Neural cell (in vitro differentiated cells): Measurements from ENCODE around the gene ARHGEF5. TPM values are rescaled to one million over a fixed set of nuclear protein-coding genes. Genes with fewer than 3 reads are reported as not detected.
"Not testable (repeated sequence)": the region's sequence is repeated elsewhere in the genome, so short reads cannot be mapped to it uniquely, and the experiment has no call there.

Source experiments
- H2AFZ ChIP-seq: fragments of 200-600, 300-800 bp; sonication (generic), shearing (Covaris generic); 2 replicates; pipeline ENCODE4 v1.6.0; 2014; ENCODE audit warnings: low read depth, mild to moderate bottlenecking, antibody characterized with exemption, low read length, moderate library complexity
- H3F3A ChIP-seq: fragments of 200-600 bp; shearing (Covaris generic); 2 replicates; pipeline ENCODE4 v1.6.1; 2016; ENCODE audit warnings: mild to moderate bottlenecking, moderate library complexity, mixed read lengths, antibody characterized with exemption, low read length; ENCODE audit not compliant: insufficient read depth, poor library complexity, severe bottlenecking
- H3K27ac ChIP-seq: fragments of 200-600, 300-800 bp; sonication (generic), shearing (Covaris generic); 2 replicates; pipeline ENCODE4 v1.5.1; 2014; ENCODE audit warnings: mild to moderate bottlenecking, low read length, moderate library complexity
- H3K27me3 ChIP-seq: fragments of 300-800, 200-600 bp; sonication (generic), shearing (Covaris generic); 2 replicates; pipeline ENCODE4 v1.6.0; 2014; ENCODE audit warnings: mild to moderate bottlenecking, low read depth, low read length, moderate library complexity; ENCODE audit not compliant: insufficient read depth
- H3K36me3 ChIP-seq: fragments of 300-800, 200-600 bp; sonication (generic), shearing (Covaris generic); 2 replicates; pipeline ENCODE4 v1.5.1; 2014; ENCODE audit warnings: mild to moderate bottlenecking, antibody characterized with exemption, low read length, moderate library complexity; ENCODE audit not compliant: insufficient read depth
- H3K4me2 ChIP-seq: fragments of 300-800, 200-600 bp; sonication (generic), shearing (Covaris generic); 2 replicates; pipeline ENCODE4 v1.6.0; 2014; ENCODE audit warnings: mild to moderate bottlenecking, low read length
- H3K4me3 ChIP-seq: fragments of 300-800, 200-600 bp; sonication (generic), shearing (Covaris generic); 2 replicates; pipeline ENCODE4 v1.5.1; 2014; ENCODE audit warnings: mild to moderate bottlenecking, low read length, moderate library complexity
- H3K79me2 ChIP-seq: fragments of 200-600 bp; shearing (Covaris generic); replicated peaks from 2 replicates; pipeline ENCODE4 v1.6.0; 2014; ENCODE audit warnings: mild to moderate bottlenecking, low read length, moderate library complexity; ENCODE audit not compliant: insufficient read depth
- H3K9ac ChIP-seq: fragments of 300-800, 200-600 bp; sonication (generic), shearing (Covaris generic); 2 replicates; pipeline ENCODE4 v1.6.1; 2016; ENCODE audit warnings: mild to moderate bottlenecking, low read length, mixed read lengths
- H3K9me2 ChIP-seq: fragments of 200-600 bp; shearing (Covaris generic); 2 replicates; pipeline ENCODE4 v1.6.1; 2016; ENCODE audit warnings: mild to moderate bottlenecking, low read length, mixed read lengths; ENCODE audit not compliant: insufficient read depth
- H3K9me3 ChIP-seq: fragments of 200-600, 300-800 bp; sonication (generic), shearing (Covaris generic); 2 replicates; pipeline ENCODE4 v1.6.1; 2016; ENCODE audit warnings: mild to moderate bottlenecking, mixed run types, low read length, moderate library complexity, mixed read lengths
- H4K20me1 ChIP-seq: fragments of 200-600 bp; shearing (Covaris generic); 2 replicates; pipeline ENCODE4 v1.6.1; 2016; ENCODE audit warnings: mild to moderate bottlenecking, mixed run types; ENCODE audit not compliant: insufficient read depth
- EP300 ChIP-seq: fragments of 450-650 bp; conservative IDR thresholded peaks from 2 replicates; pipeline ENCODE4 v1.6.1; 2014; ENCODE audit warnings: antibody characterized with exemption, mild to moderate bottlenecking, moderate library complexity; ENCODE audit not compliant: poor library complexity, severe bottlenecking
- EZH2 ChIP-seq: fragments of 200-600, 300-800 bp; shearing (Covaris generic), sonication (generic); IDR thresholded peaks from 2 replicates; pipeline ENCODE4 v1.6.1; 2014; ENCODE audit warnings: antibody characterized with exemption, low read length, borderline replicate concordance, mild to moderate bottlenecking; ENCODE audit not compliant: insufficient read depth, poor library complexity, severe bottlenecking
- MXI1 ChIP-seq: fragments of 450-650 bp; conservative IDR thresholded peaks from 2 replicates; pipeline ENCODE4 v1.6.1; 2014; ENCODE audit warnings: antibody characterized with exemption, mild to moderate bottlenecking; ENCODE audit not compliant: poor library complexity, severe bottlenecking
- POLR2AphosphoS5 ChIP-seq: IDR thresholded peaks from 2 replicates; pipeline ENCODE4 v1.6.1; 2012
- RAD21 ChIP-seq: fragments of 450-650 bp; conservative IDR thresholded peaks from 2 replicates; pipeline ENCODE4 v1.6.1; 2014; ENCODE audit warnings: antibody characterized with exemption, mild to moderate bottlenecking, moderate library complexity
- SMC3 ChIP-seq: fragments of 450-650 bp; conservative IDR thresholded peaks from 2 replicates; pipeline ENCODE4 v1.6.1; 2014; ENCODE audit warnings: antibody characterized with exemption, mild to moderate bottlenecking, moderate library complexity; ENCODE audit not compliant: poor library complexity
- TAF1 ChIP-seq: IDR thresholded peaks from 2 replicates; pipeline ENCODE4 v1.6.1; 2012; ENCODE audit warnings: low read depth
- polyA plus RNA-seq: library from polyadenylated mRNA; depleted of rRNA; stranded (reverse); fragments of >200 nt; gene quantifications from 2 replicates; pipeline ENCODE4 v1.2.3, GENCODE V29; 2014
- TF ChIP-seq, protein P1 (sequence below): IDR thresholded peaks from 2 replicates; pipeline ENCODE4 v1.6.1; 2012; ENCODE audit warnings: borderline replicate concordance
- TF ChIP-seq, protein P2 (sequence below): fragments of 450-650 bp; IDR thresholded peaks from 2 replicates; pipeline ENCODE4 v1.5.1; 2014; ENCODE audit warnings: antibody characterized with exemption, mild to moderate bottlenecking, moderate library complexity; ENCODE audit not compliant: poor library complexity, severe bottlenecking

ARHGEF5 gene
- polyA plus RNA-seq, 1 donor from 2014 or later = not detected

DNA sequence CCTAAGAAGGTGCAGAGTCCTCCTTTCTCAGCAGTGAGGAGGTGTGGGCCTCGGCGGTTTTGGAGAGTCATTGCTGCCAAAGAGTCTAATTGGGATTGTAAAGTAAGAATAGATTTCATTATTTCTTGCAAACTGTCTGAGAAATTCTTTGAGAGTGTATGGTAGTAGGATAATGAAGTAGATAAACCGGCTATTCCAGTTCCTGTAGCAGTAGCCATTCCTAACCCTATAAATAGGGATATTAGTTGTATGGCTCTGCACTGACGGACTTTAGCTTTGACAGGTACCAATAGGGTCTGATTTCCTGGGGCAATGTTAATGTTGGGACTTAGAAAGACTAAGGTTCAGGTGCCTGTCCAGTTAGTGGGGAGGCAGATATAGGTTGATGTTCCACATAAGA lies 63.7 kb downstream of the ARHGEF5 start:
- H3K9ac ChIP-seq, H3K79me2 ChIP-seq, H3K36me3 ChIP-seq, H4K20me1 ChIP-seq, H3F3A ChIP-seq, H3K9me3 ChIP-seq, H3K9me2 ChIP-seq, H3K27me3 ChIP-seq, H3K4me3 ChIP-seq, H3K4me2 ChIP-seq, H2AFZ ChIP-seq, H3K27ac ChIP-seq: not testable (repeated sequence)

DNA sequence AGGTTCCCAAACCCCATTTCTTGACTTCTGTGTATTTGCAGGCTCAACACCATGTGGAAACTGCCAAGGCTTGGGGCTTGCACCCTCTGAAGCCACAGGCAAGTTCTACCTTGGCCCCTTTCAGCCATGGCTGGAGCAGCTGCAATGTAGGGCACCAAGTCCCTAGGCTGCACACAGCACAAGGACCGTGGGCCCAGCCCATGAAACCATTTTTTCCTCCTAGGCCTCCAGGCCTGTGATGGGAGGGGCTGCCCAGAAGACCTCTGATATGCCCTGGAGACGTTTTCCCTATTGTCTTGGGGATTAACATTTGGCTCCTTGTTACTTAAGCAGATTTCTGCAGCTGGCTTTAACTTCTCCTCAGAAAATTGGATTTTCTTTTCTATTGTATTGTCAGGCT lies 72.3 kb downstream of the ARHGEF5 start:
- H3K27me3 ChIP-seq, H3K9ac ChIP-seq, H3K9me2 ChIP-seq, H3K79me2 ChIP-seq, H2AFZ ChIP-seq, H3K9me3 ChIP-seq, H3K4me2 ChIP-seq, H3K36me3 ChIP-seq, H4K20me1 ChIP-seq, H3K27ac ChIP-seq, H3F3A ChIP-seq, H3K4me3 ChIP-seq: not testable (repeated sequence)

DNA sequence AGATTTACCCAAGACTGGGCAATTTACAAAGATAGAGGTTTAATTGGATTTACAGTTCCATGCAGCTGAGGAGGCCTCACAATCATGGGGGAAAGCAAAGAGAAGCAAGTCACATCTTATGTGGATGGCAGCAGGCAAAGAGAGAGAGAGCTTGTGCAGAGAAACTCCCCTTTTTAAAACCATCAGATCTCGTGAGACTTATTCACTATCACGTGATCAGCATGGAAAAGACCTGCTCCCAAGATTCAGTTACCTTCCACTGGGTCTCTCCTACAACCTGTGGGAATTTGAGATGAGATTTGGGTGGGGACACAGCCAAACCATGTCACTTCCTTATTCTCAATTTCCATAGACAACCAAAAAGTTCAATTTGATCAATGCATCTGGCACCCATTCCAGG lies 73.2 kb downstream of the ARHGEF5 start:
- H3K79me2 ChIP-seq = no peaks in the 10 kb centered on the region
- H3K4me2 ChIP-seq = no peak overlapping the region
- no peak overlapping the region for H3K9ac ChIP-seq
- no peaks in the 10 kb centered on the region for H4K20me1 ChIP-seq
- no peak overlapping the region for H2AFZ ChIP-seq
- H3F3A ChIP-seq = no peaks in the 10 kb centered on the region
- no peak overlapping the region for H3K4me3 ChIP-seq
- H3K9me3 ChIP-seq = peaks cover 4% of the 10 kb centered on the region
- no peak for TF ChIP-seq SMC3
- TF ChIP-seq MXI1 = no peak
- no peak for TF ChIP-seq POLR2AphosphoS5
- TF ChIP-seq RAD21 = no peak
- no peak for TF ChIP-seq TAF1
- TF ChIP-seq, protein P1, sequence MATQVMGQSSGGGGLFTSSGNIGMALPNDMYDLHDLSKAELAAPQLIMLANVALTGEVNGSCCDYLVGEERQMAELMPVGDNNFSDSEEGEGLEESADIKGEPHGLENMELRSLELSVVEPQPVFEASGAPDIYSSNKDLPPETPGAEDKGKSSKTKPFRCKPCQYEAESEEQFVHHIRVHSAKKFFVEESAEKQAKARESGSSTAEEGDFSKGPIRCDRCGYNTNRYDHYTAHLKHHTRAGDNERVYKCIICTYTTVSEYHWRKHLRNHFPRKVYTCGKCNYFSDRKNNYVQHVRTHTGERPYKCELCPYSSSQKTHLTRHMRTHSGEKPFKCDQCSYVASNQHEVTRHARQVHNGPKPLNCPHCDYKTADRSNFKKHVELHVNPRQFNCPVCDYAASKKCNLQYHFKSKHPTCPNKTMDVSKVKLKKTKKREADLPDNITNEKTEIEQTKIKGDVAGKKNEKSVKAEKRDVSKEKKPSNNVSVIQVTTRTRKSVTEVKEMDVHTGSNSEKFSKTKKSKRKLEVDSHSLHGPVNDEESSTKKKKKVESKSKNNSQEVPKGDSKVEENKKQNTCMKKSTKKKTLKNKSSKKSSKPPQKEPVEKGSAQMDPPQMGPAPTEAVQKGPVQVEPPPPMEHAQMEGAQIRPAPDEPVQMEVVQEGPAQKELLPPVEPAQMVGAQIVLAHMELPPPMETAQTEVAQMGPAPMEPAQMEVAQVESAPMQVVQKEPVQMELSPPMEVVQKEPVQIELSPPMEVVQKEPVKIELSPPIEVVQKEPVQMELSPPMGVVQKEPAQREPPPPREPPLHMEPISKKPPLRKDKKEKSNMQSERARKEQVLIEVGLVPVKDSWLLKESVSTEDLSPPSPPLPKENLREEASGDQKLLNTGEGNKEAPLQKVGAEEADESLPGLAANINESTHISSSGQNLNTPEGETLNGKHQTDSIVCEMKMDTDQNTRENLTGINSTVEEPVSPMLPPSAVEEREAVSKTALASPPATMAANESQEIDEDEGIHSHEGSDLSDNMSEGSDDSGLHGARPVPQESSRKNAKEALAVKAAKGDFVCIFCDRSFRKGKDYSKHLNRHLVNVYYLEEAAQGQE = no peak
- TF ChIP-seq EP300 = no peak
- no peak for TF ChIP-seq EZH2
- TF ChIP-seq, protein P2, sequence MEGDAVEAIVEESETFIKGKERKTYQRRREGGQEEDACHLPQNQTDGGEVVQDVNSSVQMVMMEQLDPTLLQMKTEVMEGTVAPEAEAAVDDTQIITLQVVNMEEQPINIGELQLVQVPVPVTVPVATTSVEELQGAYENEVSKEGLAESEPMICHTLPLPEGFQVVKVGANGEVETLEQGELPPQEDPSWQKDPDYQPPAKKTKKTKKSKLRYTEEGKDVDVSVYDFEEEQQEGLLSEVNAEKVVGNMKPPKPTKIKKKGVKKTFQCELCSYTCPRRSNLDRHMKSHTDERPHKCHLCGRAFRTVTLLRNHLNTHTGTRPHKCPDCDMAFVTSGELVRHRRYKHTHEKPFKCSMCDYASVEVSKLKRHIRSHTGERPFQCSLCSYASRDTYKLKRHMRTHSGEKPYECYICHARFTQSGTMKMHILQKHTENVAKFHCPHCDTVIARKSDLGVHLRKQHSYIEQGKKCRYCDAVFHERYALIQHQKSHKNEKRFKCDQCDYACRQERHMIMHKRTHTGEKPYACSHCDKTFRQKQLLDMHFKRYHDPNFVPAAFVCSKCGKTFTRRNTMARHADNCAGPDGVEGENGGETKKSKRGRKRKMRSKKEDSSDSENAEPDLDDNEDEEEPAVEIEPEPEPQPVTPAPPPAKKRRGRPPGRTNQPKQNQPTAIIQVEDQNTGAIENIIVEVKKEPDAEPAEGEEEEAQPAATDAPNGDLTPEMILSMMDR = no peak
- H3K9me2 ChIP-seq = no peaks in the 10 kb centered on the region
- H3K27me3 ChIP-seq = no peaks in the 10 kb centered on the region
- no peak overlapping the region for H3K27ac ChIP-seq
- H3K36me3 ChIP-seq = no peaks in the 10 kb centered on the region

Other genes with a start within 250 kb of the ARHGEF5 start
- not detected in 2 replicates for gene OR2A2, start 245.8 kb upstream of the ARHGEF5 start, polyA plus RNA-seq
- gene OR2A14, start 232.2 kb upstream of the ARHGEF5 start, polyA plus RNA-seq = not detected in 2 replicates
- gene CTAGE4, start 171.9 kb upstream of the ARHGEF5 start, polyA plus RNA-seq = not detected in 2 replicates
- not detected in 2 replicates for gene ARHGEF35, start 159.6 kb upstream of the ARHGEF5 start, polyA plus RNA-seq
- not detected in 2 replicates for gene OR2A42, start 115.8 kb upstream of the ARHGEF5 start, polyA plus RNA-seq
- not detected in 2 replicates for gene OR2A7, start 90.6 kb upstream of the ARHGEF5 start, polyA plus RNA-seq
- not detected in 2 replicates for gene CTAGE8, start 86.1 kb upstream of the ARHGEF5 start, polyA plus RNA-seq
- not detected in 2 replicates for gene OR2A1, start 43.0 kb upstream of the ARHGEF5 start, polyA plus RNA-seq
- gene NOBOX, start 48.3 kb downstream of the ARHGEF5 start, polyA plus RNA-seq = not detected in 2 replicates